ENCODE measurements around the gene SH3RF3. TPM values are rescaled to one million over a fixed set of nuclear protein-coding genes. Genes with fewer than 3 reads are reported as not detected.

Gene SH3RF3
- total RNA-seq, 3 donors from 2014 or later (not counting 1 experiment from before 2014, with no cell fraction given), result 0.23 to 0.61 (median 0.34) TPM

GRCh38 chr2:109215866-109216265, 86.9 kb downstream of the SH3RF3 start:
- Mint-ChIP-seq H3K27me3 (ENCODE audit: low read depth in 2 of 2) (peaks cover 35 to 68% of the 10 kb centered on the region in 2 donors), H3K4me1 (peaks cover 74 to 80% of the 10 kb centered on the region in 2 donors), H3K9me3 (no peaks in the 10 kb centered on the region), H3K27ac (peak overlapping the region in 1 of 2 donors; percentile 89), H3K36me3 (peaks cover 7% of the 10 kb centered on the region), H3K4me3 (no peak overlapping the region)
- no peak for TF ChIP-seq CTCF (IDR thresholded peaks at IDR 0.05)
- WGBS (ENCODE audit: insufficient coverage), result 98% methylated on average over 11 of the region's 11 CpGs
- Histone ChIP-seq H3K4me3 (ENCODE audit: low read length) (no peak overlapping the region), H3K27ac (ENCODE audit: low read length) (no peak overlapping the region), H3K9me3 (ENCODE audit: control insufficient read depth, insufficient read depth, low read length) (no peaks in the 10 kb centered on the region), H3K36me3 (ENCODE audit: control insufficient read depth, insufficient read depth, low read length) (no peaks in the 10 kb centered on the region), H3K27me3 (ENCODE audit: control insufficient read depth, insufficient read depth, low read length) (peaks cover 36% of the 10 kb centered on the region), H3K4me1 (ENCODE audit: control insufficient read depth, insufficient read depth, low read length) (peaks cover 61% of the 10 kb centered on the region)
- no peak for DNase-seq
- intact Hi-C loops (cut with micrococcal nuclease), result no loop called here
- ATAC-seq, result no peak

GRCh38 chr2:109216332-109216731, 87.3 kb downstream of the SH3RF3 start:
- H3K27me3 ChIP-seq (ENCODE audit: control insufficient read depth, insufficient read depth, low read length), result peaks cover 36% of the 10 kb centered on the region
- peaks cover 56% of the 10 kb centered on the region for H3K4me1 ChIP-seq (ENCODE audit: control insufficient read depth, insufficient read depth, low read length)
- TF ChIP-seq CTCF (IDR thresholded peaks at IDR 0.05), result no peak
- no peak overlapping the region for H3K27ac ChIP-seq (ENCODE audit: low read length)
- no peak for DNase-seq
- Mint-ChIP-seq H3K4me1 (peaks cover 69 to 75% of the 10 kb centered on the region in 2 donors), H3K36me3 (peaks cover 7% of the 10 kb centered on the region), H3K27me3 (ENCODE audit: low read depth in 2 of 2) (peaks cover 35 to 64% of the 10 kb centered on the region in 2 donors), H3K9me3 (no peaks in the 10 kb centered on the region), H3K27ac (no peak overlapping the region), H3K4me3 (no peak overlapping the region)
- ATAC-seq, result no peak
- H3K4me3 ChIP-seq (ENCODE audit: low read length), result no peak overlapping the region
- intact Hi-C loops (cut with micrococcal nuclease), result no loop called here
- no peaks in the 10 kb centered on the region for H3K36me3 ChIP-seq (ENCODE audit: control insufficient read depth, insufficient read depth, low read length)
- 62% methylated on average over 6 of the region's 6 CpGs for WGBS (ENCODE audit: insufficient coverage)
- H3K9me3 ChIP-seq (ENCODE audit: control insufficient read depth, insufficient read depth, low read length), result no peaks in the 10 kb centered on the region

GRCh38 chr2:109217362-109218086, 88.5 kb downstream of the SH3RF3 start:
- Histone ChIP-seq H3K9me3 (ENCODE audit: control insufficient read depth, insufficient read depth, low read length) (no peaks in the 10 kb centered on the region), H3K4me3 (ENCODE audit: low read length) (no peak overlapping the region), H3K36me3 (ENCODE audit: control insufficient read depth, insufficient read depth, low read length) (no peaks in the 10 kb centered on the region), H3K4me1 (ENCODE audit: control insufficient read depth, insufficient read depth, low read length) (peaks cover 55% of the 10 kb centered on the region), H3K27me3 (ENCODE audit: control insufficient read depth, insufficient read depth, low read length) (peaks cover 36% of the 10 kb centered on the region), H3K27ac (ENCODE audit: low read length) (no peak overlapping the region)
- DNase-seq (peak in 1 of 2 donors; percentile 38), ATAC-seq (no peak)
- no peak for TF ChIP-seq CTCF (IDR thresholded peaks at IDR 0.05)
- H3K4me1 Mint-ChIP-seq, result peaks cover 62 to 65% of the 10 kb centered on the region in 2 donors
- intact Hi-C loops (cut with micrococcal nuclease), result no loop called here
- H3K9me3 Mint-ChIP-seq, result no peaks in the 10 kb centered on the region
- WGBS (ENCODE audit: insufficient coverage), result 36% methylated on average over 12 of the region's 12 CpGs
- H3K4me3 Mint-ChIP-seq, result peak overlapping the region; percentile 59
- H3K27me3 Mint-ChIP-seq (ENCODE audit: low read depth in 2 of 2), result peaks cover 35 to 57% of the 10 kb centered on the region in 2 donors
- H3K27ac Mint-ChIP-seq, result peak overlapping the region in 1 of 2 donors; percentile 1
- H3K36me3 Mint-ChIP-seq, result peaks cover 7% of the 10 kb centered on the region
